ENCODE results near the gene SF3B6.

Gene SF3B6

DNA sequence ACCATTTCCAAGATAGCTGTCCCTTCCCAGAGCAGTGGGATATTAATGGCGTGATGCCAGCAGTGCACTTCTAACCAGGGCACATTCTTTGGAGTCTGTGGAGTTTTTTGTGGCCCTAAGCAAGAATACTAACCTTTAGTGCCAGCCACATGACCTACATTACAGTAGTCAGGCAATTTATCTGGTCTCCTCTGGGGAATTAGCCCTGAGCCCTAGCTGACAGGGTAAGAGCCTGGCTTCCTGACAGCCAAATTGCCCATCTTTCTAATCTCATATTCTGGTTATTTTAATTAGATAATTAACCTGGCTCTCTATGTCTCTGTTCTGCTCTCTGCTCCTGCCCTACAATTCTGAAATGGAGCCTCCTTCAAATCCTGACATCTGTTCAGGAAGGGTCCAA is 41.8 kb upstream of the SF3B6 start:
- no peak overlapping the region for H3K27ac ChIP-seq (ENCODE audit: low read length)
- H3K4me1 ChIP-seq (ENCODE audit: low read length), result no peaks in the 10 kb centered on the region
- no peaks in the 10 kb centered on the region for H3K9me2 ChIP-seq (replicated peaks; ENCODE audit: insufficient read depth, low read length)
- no peaks in the 10 kb centered on the region for H3K27me3 ChIP-seq (replicated peaks; ENCODE audit: insufficient read depth, low read length)
- no peak overlapping the region for H3K4me2 ChIP-seq (ENCODE audit: low read depth, low read length)
- no peak for TF ChIP-seq EZH2 (optimal IDR thresholded peaks at IDR 0.05; ENCODE audit: low read depth, low read length)
- TF ChIP-seq EZH2phosphoT487 (IDR thresholded peaks at IDR 0.05; ENCODE audit: low read length), result no peak
- TF ChIP-seq CTCF (IDR thresholded peaks at IDR 0.05; ENCODE audit: low read length), result no peak
- DNase-seq, result no peak
- H3F3A ChIP-seq (ENCODE audit: insufficient read depth, low read length), result no peaks in the 10 kb centered on the region
- H4K20me1 ChIP-seq (ENCODE audit: insufficient read depth, low read length), result no peaks in the 10 kb centered on the region
- H3K4me3 ChIP-seq (ENCODE audit: low read length), result no peak overlapping the region
- H3K79me2 ChIP-seq (ENCODE audit: low read length), result no peaks in the 10 kb centered on the region
- H3K9ac ChIP-seq (ENCODE audit: low read length), result no peak overlapping the region
- no peaks in the 10 kb centered on the region for H3K36me3 ChIP-seq (replicated peaks; ENCODE audit: insufficient read depth, low read length)
- H2AFZ ChIP-seq (ENCODE audit: low read length), result no peak overlapping the region
- H3K9me3 ChIP-seq (replicated peaks; ENCODE audit: insufficient read depth, low read length), result no peaks in the 10 kb centered on the region

GRCh38 chr2:24115057-24115456 is 38.9 kb upstream of the SF3B6 start:
- DNase-seq, result no peak

GRCh38 chr2:24111407-24111901 is 35.3 kb upstream of the SF3B6 start:
- Histone ChIP-seq H3K9ac (ENCODE audit: low read length) (no peak overlapping the region), H3K4me2 (ENCODE audit: low read depth, low read length) (no peak overlapping the region), H3K79me2 (ENCODE audit: low read length) (no peaks in the 10 kb centered on the region), H3K4me3 (ENCODE audit: low read length) (no peak overlapping the region), H3K4me1 (ENCODE audit: low read length) (no peaks in the 10 kb centered on the region), H3K9me3 (replicated peaks; ENCODE audit: insufficient read depth, low read length) (no peaks in the 10 kb centered on the region), H2AFZ (ENCODE audit: low read length) (no peak overlapping the region), H4K20me1 (ENCODE audit: insufficient read depth, low read length) (no peaks in the 10 kb centered on the region), H3K27ac (ENCODE audit: low read length) (no peak overlapping the region), H3K9me2 (replicated peaks; ENCODE audit: insufficient read depth, low read length) (no peaks in the 10 kb centered on the region), H3F3A (ENCODE audit: insufficient read depth, low read length) (no peaks in the 10 kb centered on the region), H3K27me3 (replicated peaks; ENCODE audit: insufficient read depth, low read length) (no peaks in the 10 kb centered on the region), H3K36me3 (replicated peaks; ENCODE audit: insufficient read depth, low read length) (no peaks in the 10 kb centered on the region)
- no peak for DNase-seq
- TF ChIP-seq EZH2phosphoT487 (IDR thresholded peaks at IDR 0.05; ENCODE audit: low read length), result no peak
- no peak for TF ChIP-seq CTCF (IDR thresholded peaks at IDR 0.05; ENCODE audit: low read length)
- TF ChIP-seq EZH2 (optimal IDR thresholded peaks at IDR 0.05; ENCODE audit: low read depth, low read length), result no peak

More at GRCh38 chr2:24115057-24115456, 38.9 kb upstream of the SF3B6 start:
- Histone ChIP-seq H3K9me2 (replicated peaks; ENCODE audit: insufficient read depth, low read length) (no peaks in the 10 kb centered on the region), H3K79me2 (ENCODE audit: low read length) (no peaks in the 10 kb centered on the region), H3K9ac (ENCODE audit: low read length) (no peak overlapping the region), H3K4me3 (ENCODE audit: low read length) (no peak overlapping the region), H2AFZ (ENCODE audit: low read length) (no peak overlapping the region), H3K4me1 (ENCODE audit: low read length) (no peaks in the 10 kb centered on the region), H3K9me3 (replicated peaks; ENCODE audit: insufficient read depth, low read length) (no peaks in the 10 kb centered on the region), H3K27me3 (replicated peaks; ENCODE audit: insufficient read depth, low read length) (no peaks in the 10 kb centered on the region), H4K20me1 (ENCODE audit: insufficient read depth, low read length) (no peaks in the 10 kb centered on the region), H3K27ac (ENCODE audit: low read length) (no peak overlapping the region), H3F3A (ENCODE audit: insufficient read depth, low read length) (no peaks in the 10 kb centered on the region), H3K36me3 (replicated peaks; ENCODE audit: insufficient read depth, low read length) (no peaks in the 10 kb centered on the region), H3K4me2 (ENCODE audit: low read depth, low read length) (no peak overlapping the region)
- no peak for TF ChIP-seq CTCF (IDR thresholded peaks at IDR 0.05; ENCODE audit: low read length)
- TF ChIP-seq EZH2 (optimal IDR thresholded peaks at IDR 0.05; ENCODE audit: low read depth, low read length), result no peak
- no peak for TF ChIP-seq EZH2phosphoT487 (IDR thresholded peaks at IDR 0.05; ENCODE audit: low read length)

Data from MM.1S (cell line).